GM23248 (cell line): ENCODE data around the gene CRK.

Source experiments
- EZH2 ChIP-seq: fragments of 200-600 bp; sonication (generic); IDR thresholded peaks from 2 replicates; pipeline ENCODE4 v1.6.1; 2018; ENCODE audit warnings: antibody characterized with exemption, mild to moderate bottlenecking; ENCODE audit not compliant: insufficient read depth, poor library complexity, severe bottlenecking
- EZH2phosphoT487 ChIP-seq: fragments of 200-600 bp; sonication (generic); IDR thresholded peaks from 2 replicates; pipeline ENCODE4 v1.6.1; 2018; ENCODE audit warnings: antibody characterized with exemption, moderate library complexity, mild to moderate bottlenecking, low read depth; ENCODE audit not compliant: insufficient read depth

DNA sequence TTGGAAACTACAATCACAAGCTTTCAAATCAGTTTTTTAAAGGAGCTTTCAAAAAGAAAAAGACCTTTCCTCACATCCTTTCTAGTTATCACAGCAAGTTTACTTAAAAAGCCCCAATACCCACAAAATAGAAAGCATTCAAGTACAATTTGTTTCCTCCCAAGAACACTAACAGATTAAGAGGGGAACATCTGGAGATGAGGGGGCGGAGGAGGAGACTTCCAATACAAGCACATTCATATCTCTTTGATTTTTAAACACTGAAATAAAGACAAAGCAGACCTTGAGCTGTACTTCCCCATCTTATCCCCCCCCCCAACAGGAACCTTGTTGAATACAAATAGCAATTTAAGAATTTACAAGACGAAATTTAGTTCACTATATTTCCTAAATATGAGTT is 58.0 kb downstream of the CRK start:
- TF ChIP-seq EZH2phosphoT487 (no peak), EZH2 (no peak)
